WERI-Rb-1 (cell line): ENCODE data around the gene CIRBP.

Experiments used
- DNase-seq: peaks from one replicate; pipeline ENCODE4 v3.0.0-alpha.2; 2020
- H3K27ac ChIP-seq: fragments of 250-450 bp; sonication (Bioruptor Pico); 2 replicates; pipeline ENCODE4 v1.5.1; 2020; ENCODE audit warnings: mild to moderate bottlenecking, moderate library complexity
- H3K27me3 ChIP-seq: fragments of 250-450 bp; sonication (Bioruptor Pico); 2 replicates; pipeline ENCODE4 v1.5.1; 2021; ENCODE audit warnings: mild to moderate bottlenecking, low read depth, moderate library complexity; ENCODE audit not compliant: insufficient read depth, severe bottlenecking
- H3K36me3 ChIP-seq: fragments of 250-450 bp; sonication (Bioruptor Pico); 2 replicates; pipeline ENCODE4 v1.5.1; 2020; ENCODE audit warnings: mild to moderate bottlenecking, moderate library complexity
- H3K4me3 ChIP-seq: 2 replicates; pipeline ENCODE4 v1.5.1; 2011; ENCODE audit warnings: low read depth, mild to moderate bottlenecking, control low read depth, low read length
- H3K9me3 ChIP-seq: fragments of 250-450 bp; sonication (Bioruptor Pico); 2 replicates; pipeline ENCODE4 v1.5.1; 2021; ENCODE audit warnings: mild to moderate bottlenecking, moderate library complexity; ENCODE audit not compliant: severe bottlenecking
- CTCF ChIP-seq: IDR thresholded peaks from 2 replicates; pipeline ENCODE4 v1.5.1; 2011; ENCODE audit warnings: low read depth, mild to moderate bottlenecking, control low read depth, inconsistent platforms, low read length

Gene CIRBP

GRCh38 chr19:1226227-1226518, 43.0 kb upstream of the CIRBP start:
- Histone ChIP-seq H3K9me3 (no peaks in the 10 kb centered on the region), H3K36me3 (peaks cover 66% of the 10 kb centered on the region), H3K27ac (no peak overlapping the region), H3K27me3 (no peaks in the 10 kb centered on the region), H3K4me3 (no peak overlapping the region)
- DNase-seq: no peak
- no peak for TF ChIP-seq CTCF

GRCh38 chr19:1226522-1227303, 42.4 kb upstream of the CIRBP start:
- no peak for DNase-seq
- H3K27me3 ChIP-seq: no peaks in the 10 kb centered on the region
- no peak overlapping the region for H3K27ac ChIP-seq
- H3K9me3 ChIP-seq: no peaks in the 10 kb centered on the region
- no peak overlapping the region for H3K4me3 ChIP-seq
- H3K36me3 ChIP-seq: peaks cover 61% of the 10 kb centered on the region
- no peak for TF ChIP-seq CTCF

- no peak for TF ChIP-seq CTCF
- no peaks in the 10 kb centered on the region for H3K9me3 ChIP-seq
- no peak overlapping the region for H3K27ac ChIP-seq
- H3K27me3 ChIP-seq: no peaks in the 10 kb centered on the region
- DNase-seq: no peak
- no peak overlapping the region for H3K4me3 ChIP-seq
- H3K36me3 ChIP-seq: peaks cover 55% of the 10 kb centered on the region
Observed at GRCh38 chr19:1227304-1228054, 41.7 kb upstream of the CIRBP start.

GRCh38 chr19:1228161-1228957, 40.8 kb upstream of the CIRBP start:
- H3K9me3 ChIP-seq: no peaks in the 10 kb centered on the region
- H3K27me3 ChIP-seq: no peaks in the 10 kb centered on the region
- peaks cover 47% of the 10 kb centered on the region for H3K36me3 ChIP-seq
- DNase-seq: no peak
- no peak for TF ChIP-seq CTCF
- no peak overlapping the region for H3K4me3 ChIP-seq
- no peak overlapping the region for H3K27ac ChIP-seq

- peaks cover 38% of the 10 kb centered on the region for H3K36me3 ChIP-seq
Observed at GRCh38 chr19:1229056-1229923, 39.8 kb upstream of the CIRBP start.

More at GRCh38 chr19:1229056-1229923, 39.8 kb upstream of the CIRBP start:
- Histone ChIP-seq H3K27ac (no peak overlapping the region), H3K9me3 (no peaks in the 10 kb centered on the region), H3K4me3 (no peak overlapping the region), H3K27me3 (no peaks in the 10 kb centered on the region)
- no peak for TF ChIP-seq CTCF
- DNase-seq: no peak
